Mesendoderm (in vitro differentiated cells): ENCODE data around the gene UQCRC2.
"Not testable (repeated sequence)": the region's sequence is repeated elsewhere in the genome, so short reads cannot be mapped to it uniquely, and the experiment has no call there.

Experiments used
- DNase-seq: peaks from one replicate; pipeline ENCODE4 v3.0.0; 2013
- H2AK5ac ChIP-seq: 2 replicates; pipeline ENCODE4 v1.6.1; 2013; ENCODE audit warnings: low read length, inconsistent platforms
- H2BK120ac ChIP-seq: 2 replicates; pipeline ENCODE4 v1.6.1; 2013; ENCODE audit warnings: low read depth, mild to moderate bottlenecking, low read length, moderate library complexity, mixed read lengths
- H2BK15ac ChIP-seq: replicated peaks from 2 replicates; pipeline ENCODE4 v1.6.1; 2013; ENCODE audit warnings: low read depth, mild to moderate bottlenecking, moderate library complexity
- H2BK5ac ChIP-seq: 2 replicates; pipeline ENCODE4 v1.6.1; 2013; ENCODE audit warnings: low read length, inconsistent platforms
- H3K18ac ChIP-seq: 2 replicates; pipeline ENCODE4 v1.6.1; 2013; ENCODE audit warnings: mild to moderate bottlenecking, low read length, mixed read lengths
- H3K23ac ChIP-seq: one replicate; pipeline ENCODE4 v1.6.1; 2013; ENCODE audit warnings: low read length
- H3K27ac ChIP-seq: 2 replicates; pipeline ENCODE4 v1.5.1; 2013; ENCODE audit warnings: low read depth, mild to moderate bottlenecking, inconsistent platforms, low read length, moderate library complexity
- H3K27me3 ChIP-seq: 2 replicates; pipeline ENCODE4 v1.6.1; 2013; ENCODE audit warnings: low read length, control low read depth, mild to moderate bottlenecking, inconsistent platforms; ENCODE audit not compliant: insufficient read depth, poor library complexity
- H3K36me3 ChIP-seq: 2 replicates; pipeline ENCODE4 v1.6.1; 2013; ENCODE audit warnings: low read length, inconsistent platforms; ENCODE audit not compliant: control insufficient read depth, insufficient read depth
- H3K4ac ChIP-seq: one replicate; pipeline ENCODE4 v1.6.1; 2013; ENCODE audit warnings: low read depth, mild to moderate bottlenecking, low read length, moderate library complexity
- H3K4me1 ChIP-seq: 2 replicates; pipeline ENCODE4 v1.6.1; 2013; ENCODE audit warnings: low read depth, low read length, inconsistent platforms; ENCODE audit not compliant: control insufficient read depth
- H3K4me2 ChIP-seq: 2 replicates; pipeline ENCODE4 v1.6.1; 2013; ENCODE audit warnings: low read length
- H3K4me3 ChIP-seq: 2 replicates; pipeline ENCODE4 v1.5.1; 2013; ENCODE audit warnings: mild to moderate bottlenecking, low read length
- H3K56ac ChIP-seq: one replicate; pipeline ENCODE4 v1.6.1; 2013; ENCODE audit warnings: low read length
- H3K79me1 ChIP-seq: 2 replicates; pipeline ENCODE4 v1.6.1; 2013; ENCODE audit warnings: low read length, inconsistent platforms
- H3K79me2 ChIP-seq: 2 replicates; pipeline ENCODE4 v1.6.1; 2013; ENCODE audit warnings: mild to moderate bottlenecking, low read length; ENCODE audit not compliant: control insufficient read depth, insufficient read depth
- H3K9ac ChIP-seq: 2 replicates; pipeline ENCODE4 v1.6.1; 2013; ENCODE audit warnings: low read length, inconsistent platforms
- H4K5ac ChIP-seq: one replicate; pipeline ENCODE4 v1.6.1; 2013; ENCODE audit warnings: low read length
- H4K8ac ChIP-seq: one replicate; pipeline ENCODE4 v1.6.1; 2013; ENCODE audit warnings: low read depth, mild to moderate bottlenecking, control low read depth, low read length, moderate library complexity
- WGBS: extraction: QIAGEN DNeasy Blood & Tissue Kit; methylation state at CpG from one replicate; pipeline ENCODE4 v1.1.7; 2013; ENCODE audit warnings: low lambda C conversion rate, missing lambda C conversion rate; ENCODE audit not compliant: insufficient coverage; ENCODE audit errors: extremely low coverage; 5-methylcytosine and 5-hydroxymethylcytosine counted together

Gene UQCRC2

DNA sequence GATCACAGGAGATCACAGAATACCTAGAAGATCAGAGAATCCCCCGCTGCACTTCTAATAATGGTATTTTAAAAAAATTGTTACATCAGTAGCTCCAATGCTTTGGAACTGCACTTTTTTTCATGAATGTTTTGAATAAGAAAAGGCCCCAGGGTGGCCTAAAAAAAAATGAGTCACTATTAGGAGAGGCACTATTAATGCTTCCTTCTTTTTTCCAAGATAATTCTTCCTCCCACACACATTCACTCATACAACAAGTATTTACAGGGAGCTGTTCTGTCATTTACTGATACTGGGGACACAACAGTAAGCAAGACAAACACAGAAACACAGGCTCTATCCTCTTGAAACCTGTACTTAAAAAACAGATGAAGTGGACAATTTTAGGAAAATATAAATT lies 48.4 kb downstream of the UQCRC2 start:
- Histone ChIP-seq H3K79me2 (no peaks in the 10 kb centered on the region), H2BK120ac (no peak overlapping the region), H4K5ac (no peak overlapping the region), H2AK5ac (no peak overlapping the region), H2BK5ac (no peak overlapping the region), H3K27ac (no peak overlapping the region), H3K36me3 (no peaks in the 10 kb centered on the region), H4K8ac (no peak overlapping the region), H3K4ac (no peak overlapping the region), H3K4me3 (no peak overlapping the region), H3K23ac (no peak overlapping the region), H3K79me1 (no peaks in the 10 kb centered on the region), H3K27me3 (no peaks in the 10 kb centered on the region), H3K18ac (no peak overlapping the region), H3K4me2 (no peak overlapping the region), H2BK15ac (no peak overlapping the region), H3K9ac (no peak overlapping the region), H3K56ac (no peak overlapping the region), H3K4me1 (no peaks in the 10 kb centered on the region)
- WGBS, result no CpG with 5 or more reads among the region's 1 CpG
- DNase-seq, result no peak

- H3K4me3 ChIP-seq, H3K4me2 ChIP-seq, H3K9ac ChIP-seq, H4K5ac ChIP-seq, H2BK5ac ChIP-seq, H3K23ac ChIP-seq, DNase-seq, H3K79me2 ChIP-seq, H2BK15ac ChIP-seq, H3K36me3 ChIP-seq, H3K4ac ChIP-seq, H2AK5ac ChIP-seq, H3K4me1 ChIP-seq, H3K27me3 ChIP-seq, H3K56ac ChIP-seq, H3K79me1 ChIP-seq, H3K27ac ChIP-seq, H4K8ac ChIP-seq, H2BK120ac ChIP-seq, H3K18ac ChIP-seq: not testable (repeated sequence)
- WGBS, result no CpG with 5 or more reads among the region's 1 CpG
Observed at GRCh38 chr16:22002047-22002446, 48.9 kb downstream of the UQCRC2 start.

DNA sequence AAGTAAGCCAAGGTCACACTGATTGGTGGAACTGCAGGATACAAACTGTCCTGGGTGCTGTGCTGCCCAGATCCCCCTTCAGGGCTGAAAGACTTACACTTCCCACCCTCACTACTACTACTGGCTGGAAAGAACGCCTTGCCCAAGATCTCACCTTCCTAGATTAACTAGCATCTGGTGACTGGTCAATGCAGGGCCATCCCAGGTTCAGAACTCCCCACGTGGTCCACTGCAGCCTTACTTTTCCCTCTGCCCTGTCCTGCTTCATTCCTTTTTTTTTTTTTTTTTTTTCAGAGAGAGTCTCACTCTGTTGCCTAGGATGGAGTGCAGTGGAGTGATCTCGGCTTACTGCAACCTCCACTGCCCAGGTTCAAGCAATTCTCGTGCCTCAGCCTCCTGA lies 50.0 kb downstream of the UQCRC2 start:
- H3K56ac ChIP-seq, result no peak overlapping the region
- no peak overlapping the region for H2BK120ac ChIP-seq
- H3K27me3 ChIP-seq, result no peaks in the 10 kb centered on the region
- H3K9ac ChIP-seq, result no peak overlapping the region
- H3K4ac ChIP-seq, result no peak overlapping the region
- no peak overlapping the region for H2BK5ac ChIP-seq
- H4K5ac ChIP-seq, result no peak overlapping the region
- H2BK15ac ChIP-seq, result no peak overlapping the region
- H4K8ac ChIP-seq, result no peak overlapping the region
- H3K4me1 ChIP-seq, result peaks cover 5% of the 10 kb centered on the region
- H3K23ac ChIP-seq, result no peak overlapping the region
- no peak for DNase-seq
- no peak overlapping the region for H3K4me2 ChIP-seq
- H3K18ac ChIP-seq, result no peak overlapping the region
- H3K36me3 ChIP-seq, result no peaks in the 10 kb centered on the region
- H2AK5ac ChIP-seq, result no peak overlapping the region
- H3K27ac ChIP-seq, result no peak overlapping the region
- H3K79me1 ChIP-seq, result no peaks in the 10 kb centered on the region
- H3K4me3 ChIP-seq, result no peak overlapping the region
- H3K79me2 ChIP-seq, result no peaks in the 10 kb centered on the region
- WGBS, result no CpG with 5 or more reads among the region's 4 CpGs

DNA sequence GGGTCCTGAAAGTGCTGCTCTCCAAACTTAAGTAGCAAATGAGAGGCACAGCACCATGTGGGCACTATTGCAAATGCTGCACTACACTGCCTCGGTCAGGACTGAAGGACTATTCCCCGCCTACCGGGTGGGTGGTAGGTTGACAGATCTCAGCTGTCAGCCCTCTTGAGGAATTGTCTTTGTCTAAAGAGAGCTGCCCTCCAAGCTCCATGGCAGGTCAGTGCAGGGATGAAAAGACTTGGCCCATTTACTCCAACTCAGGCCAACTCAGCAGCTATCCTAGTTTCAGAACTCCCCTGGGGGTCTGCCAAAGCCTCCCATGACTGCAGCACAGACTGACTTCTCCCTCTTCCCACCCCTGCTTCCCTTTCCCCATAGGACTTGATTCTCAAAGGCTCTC lies 51.2 kb downstream of the UQCRC2 start:
- Histone ChIP-seq H3K27ac (no peak overlapping the region), H3K4me3 (no peak overlapping the region), H2BK120ac (no peak overlapping the region), H4K5ac (no peak overlapping the region), H3K27me3 (no peaks in the 10 kb centered on the region), H3K23ac (no peak overlapping the region), H3K18ac (no peak overlapping the region), H2BK5ac (no peak overlapping the region), H3K36me3 (no peaks in the 10 kb centered on the region), H2AK5ac (no peak overlapping the region), H3K56ac (no peak overlapping the region), H3K79me2 (no peaks in the 10 kb centered on the region), H3K9ac (no peak overlapping the region), H3K4ac (no peak overlapping the region), H3K4me2 (no peak overlapping the region), H3K79me1 (no peaks in the 10 kb centered on the region), H2BK15ac (no peak overlapping the region), H4K8ac (no peak overlapping the region), H3K4me1 (peaks cover 5% of the 10 kb centered on the region)
- DNase-seq, result no peak
- WGBS, result no CpG with 5 or more reads among the region's 3 CpGs

GRCh38 chr16:22005746-22006145 lies 52.6 kb downstream of the UQCRC2 start:
- Histone ChIP-seq H2BK5ac (no peak overlapping the region), H4K5ac (no peak overlapping the region), H3K4me3 (no peak overlapping the region), H3K79me1 (peaks cover 2% of the 10 kb centered on the region), H2AK5ac (no peak overlapping the region), H3K27ac (no peak overlapping the region), H2BK15ac (no peak overlapping the region), H3K4ac (no peak overlapping the region), H3K27me3 (no peaks in the 10 kb centered on the region), H3K9ac (no peak overlapping the region), H3K36me3 (no peaks in the 10 kb centered on the region), H3K4me2 (no peak overlapping the region), H3K23ac (no peak overlapping the region), H3K56ac (no peak overlapping the region), H3K18ac (no peak overlapping the region), H4K8ac (no peak overlapping the region), H3K79me2 (no peaks in the 10 kb centered on the region), H2BK120ac (no peak overlapping the region), H3K4me1 (peaks cover 5% of the 10 kb centered on the region)
- no peak for DNase-seq
- no CpG with 5 or more reads among the region's 1 CpG for WGBS

DNA sequence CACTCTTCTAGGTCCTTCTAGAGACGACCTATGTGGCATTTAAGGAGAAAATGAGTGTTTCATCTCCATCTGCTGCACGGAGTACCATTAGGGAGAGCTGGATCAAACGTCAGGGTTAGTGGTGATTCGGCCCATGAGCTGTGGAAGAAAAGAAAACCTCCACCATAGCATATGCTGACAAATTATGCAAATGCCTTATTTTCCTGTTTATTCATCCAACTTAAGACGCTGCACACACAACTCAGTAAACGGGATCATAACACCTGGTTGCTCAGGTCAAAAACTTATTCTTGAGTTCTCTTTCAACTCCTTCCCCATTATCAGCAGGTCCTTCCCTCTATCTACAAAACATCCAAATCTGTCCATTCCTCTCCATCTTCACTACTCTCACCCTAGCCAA lies 53.5 kb downstream of the UQCRC2 start:
- Histone ChIP-seq H3K9ac (no peak overlapping the region), H3K27ac (no peak overlapping the region), H3K23ac (no peak overlapping the region), H3K79me2 (peaks cover 1% of the 10 kb centered on the region), H3K4ac (no peak overlapping the region), H2AK5ac (no peak overlapping the region), H3K79me1 (peaks cover 4% of the 10 kb centered on the region), H3K4me3 (no peak overlapping the region), H2BK120ac (no peak overlapping the region), H4K5ac (no peak overlapping the region), H3K36me3 (no peaks in the 10 kb centered on the region), H2BK5ac (no peak overlapping the region), H3K27me3 (no peaks in the 10 kb centered on the region), H3K56ac (no peak overlapping the region), H3K4me1 (peaks cover 5% of the 10 kb centered on the region), H3K18ac (no peak overlapping the region), H2BK15ac (no peak overlapping the region), H4K8ac (no peak overlapping the region), H3K4me2 (no peak overlapping the region)
- no CpG with 5 or more reads among the region's 6 CpGs for WGBS
- no peak for DNase-seq
